HEK293T (cell line): Measurements from ENCODE around the gene CD82.

Experiments used
- CTBP1 ChIP-seq: fragments of 450-650 bp; IDR thresholded peaks from 2 replicates; pipeline ENCODE4 v1.6.1; 2016; ENCODE audit warnings: borderline replicate concordance
- FOXK2 ChIP-seq: fragments of 450-650 bp; IDR thresholded peaks from 2 replicates; pipeline ENCODE4 v1.6.1; 2016; ENCODE audit warnings: mild to moderate bottlenecking
- SP1 ChIP-seq: fragments of 450-650 bp; IDR thresholded peaks from 2 replicates; pipeline ENCODE4 v1.6.1; 2017
- TARDBP ChIP-seq: fragments of 450-650 bp; IDR thresholded peaks from 2 replicates; pipeline ENCODE4 v1.6.1; 2016

- no peak for TF ChIP-seq SP1
- TF ChIP-seq FOXK2, result no peak
- TF ChIP-seq TARDBP, result no peak
- no peak for TF ChIP-seq CTBP1
Observed at GRCh38 chr11:44630511-44631210, 65.2 kb downstream of the CD82 start.
